Bronchial epithelial cell (primary cell): ENCODE data around the gene KIAA1671. TPM values are rescaled to one million over a fixed set of nuclear protein-coding genes. Genes with fewer than 3 reads are reported as not detected.

Source experiments
- DNase-seq: peaks from one replicate; pipeline ENCODE4 v3.0.0-alpha.2; 2010; ENCODE audit warnings: low read depth
- FAIRE-seq: peaks from 2 replicates; lab custom pipeline; 2011; peaks lifted over from hg19 to GRCh38; lab: Jason Lieb, UNC
- H3K27me3 ChIP-seq: 2 replicates; pipeline ENCODE4 v1.5.1; 2011; ENCODE audit warnings: low read length; ENCODE audit not compliant: control insufficient read depth, insufficient read depth
- H3K36me3 ChIP-seq: 2 replicates; pipeline ENCODE4 v1.5.1; 2011; ENCODE audit warnings: low read length; ENCODE audit not compliant: control insufficient read depth, insufficient read depth
- H3K4me3 ChIP-seq: 2 replicates; pipeline ENCODE4 v1.5.1; 2011; ENCODE audit warnings: mild to moderate bottlenecking, low read depth, low read length, control low read depth
- CTCF ChIP-seq: IDR thresholded peaks from 2 replicates; pipeline ENCODE4 v1.5.1; 2011; ENCODE audit warnings: mild to moderate bottlenecking, moderate library complexity, low read length, control low read depth, inconsistent platforms; ENCODE audit not compliant: insufficient read depth, severe bottlenecking
- total RNA-seq: library from RNA; depleted of rRNA; stranded (reverse); fragments of >200 nt; gene quantifications from 2 replicates; pipeline ENCODE4 v1.2.1, GENCODE V29; 2014

Gene KIAA1671
- total RNA-seq, 1 donor from 2014 or later = 14.7 TPM

GRCh38 chr22:24938741-24939341, 13.7 kb upstream of the KIAA1671 start:
- H3K36me3 ChIP-seq = no peaks in the 10 kb centered on the region
- peak; percentile 58 for FAIRE-seq
- DNase-seq = peak; percentile 50
- TF ChIP-seq CTCF = peak; percentile 75
- H3K27me3 ChIP-seq = no peaks in the 10 kb centered on the region
- no peak overlapping the region for H3K4me3 ChIP-seq

DNA sequence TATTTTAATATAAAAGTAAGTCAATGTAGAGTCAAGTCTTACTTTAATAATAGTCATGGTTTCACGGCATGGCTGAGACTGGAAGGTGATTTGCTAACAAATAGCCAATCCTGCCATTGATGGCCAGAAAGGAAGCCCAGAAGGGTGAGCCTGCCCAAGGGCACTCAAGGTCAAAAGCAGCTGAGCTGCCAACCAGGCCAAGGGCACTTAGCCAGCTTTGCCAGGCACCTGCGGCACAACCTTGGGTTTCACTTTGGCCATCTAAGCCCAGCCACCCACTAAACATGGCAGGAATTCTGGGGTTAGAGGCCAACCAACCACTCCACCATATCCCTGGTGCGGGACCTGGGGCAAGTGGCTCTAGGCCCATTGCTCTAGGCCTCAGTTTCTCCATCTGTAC, 10.2 kb upstream of the KIAA1671 start:
- Histone ChIP-seq H3K27me3 (no peaks in the 10 kb centered on the region), H3K4me3 (no peak overlapping the region), H3K36me3 (no peaks in the 10 kb centered on the region)
- FAIRE-seq = no peak
- TF ChIP-seq CTCF = no peak
- DNase-seq = no peak

- FAIRE-seq = no peak
These were observed 8.1 kb upstream of the KIAA1671 start for GRCh38 chr22:24944217-24944937.

DNA sequence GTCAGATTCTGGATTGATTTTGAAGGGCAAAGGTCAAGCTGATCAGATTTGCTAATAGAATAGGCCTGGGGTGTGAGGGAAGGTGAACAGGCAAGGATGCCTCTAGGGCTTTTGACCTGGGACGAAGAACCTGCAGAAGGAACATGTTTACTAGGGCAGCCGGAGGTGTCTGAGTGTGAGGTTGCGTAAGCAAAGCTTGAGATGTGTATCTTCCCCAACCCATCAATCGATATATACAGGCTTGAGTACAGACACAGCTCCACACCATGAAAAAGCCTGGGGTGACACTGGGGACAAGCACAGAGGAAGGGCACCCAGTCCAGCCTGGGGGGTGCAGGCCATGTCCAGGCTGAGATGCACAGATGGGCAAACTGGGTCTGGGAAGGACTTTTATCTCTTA, 7.1 kb upstream of the KIAA1671 start:
- FAIRE-seq = peak; percentile 28

More at GRCh38 chr22:24944217-24944937, 8.1 kb upstream of the KIAA1671 start:
- H3K27me3 ChIP-seq = no peaks in the 10 kb centered on the region
- no peak overlapping the region for H3K4me3 ChIP-seq
- no peak for TF ChIP-seq CTCF
- DNase-seq = no peak
- H3K36me3 ChIP-seq = no peaks in the 10 kb centered on the region

GRCh38 chr22:24947383-24947782, 5.1 kb upstream of the KIAA1671 start:
- TF ChIP-seq CTCF = no peak
- H3K4me3 ChIP-seq = no peak overlapping the region
- DNase-seq (no peak), FAIRE-seq (no peak)
- no peaks in the 10 kb centered on the region for H3K36me3 ChIP-seq
- no peaks in the 10 kb centered on the region for H3K27me3 ChIP-seq

More for the DNA sequence above, 7.1 kb upstream of the KIAA1671 start:
- Histone ChIP-seq H3K4me3 (no peak overlapping the region), H3K27me3 (no peaks in the 10 kb centered on the region), H3K36me3 (no peaks in the 10 kb centered on the region)
- no peak for TF ChIP-seq CTCF
- no peak for DNase-seq

- Histone ChIP-seq H3K4me3 (no peak overlapping the region), H3K27me3 (no peaks in the 10 kb centered on the region), H3K36me3 (no peaks in the 10 kb centered on the region)
- no peak for TF ChIP-seq CTCF
- no peak for FAIRE-seq
- DNase-seq = no peak
These were observed 4.6 kb upstream of the KIAA1671 start for GRCh38 chr22:24947881-24948280.
